NCI-H1436 treated with DMSO at 0.1 percent for 48 hours (cell line): Measurements from ENCODE around the gene WNT7A.

Experiments used
- DNase-seq: peaks from one replicate; lab custom pipeline; 2025; lab: John Stamatoyannopoulos, UW

The WNT7A gene

GRCh38 chr3:13770170-13771169, 109.4 kb downstream of the WNT7A start:
- DNase-seq = no peak

- no peak for DNase-seq
These were observed 110.4 kb downstream of the WNT7A start for GRCh38 chr3:13769422-13769821.

- no peak for DNase-seq
These were observed 111.4 kb downstream of the WNT7A start for GRCh38 chr3:13768453-13768852.

DNA sequence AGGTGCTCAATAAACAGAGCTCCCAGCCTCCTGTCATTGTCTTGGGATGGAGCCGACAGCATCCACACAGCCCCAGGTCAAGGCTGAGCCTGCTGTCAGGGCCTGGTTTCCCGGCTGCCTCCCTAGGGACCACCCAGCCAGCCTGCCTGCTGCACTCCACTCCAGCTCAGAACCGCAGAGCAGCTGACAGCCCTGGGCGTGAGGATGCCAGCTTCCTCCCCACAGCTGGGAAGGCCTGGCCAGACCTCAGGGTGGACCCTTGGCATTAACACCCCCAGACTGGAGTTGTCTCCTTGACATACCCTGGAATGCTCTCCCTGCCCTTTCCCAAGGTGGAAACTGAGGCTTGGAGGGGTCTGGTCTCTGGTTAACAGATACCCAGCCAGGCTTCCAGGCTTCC, 112.0 kb downstream of the WNT7A start:
- no peak for DNase-seq

DNA sequence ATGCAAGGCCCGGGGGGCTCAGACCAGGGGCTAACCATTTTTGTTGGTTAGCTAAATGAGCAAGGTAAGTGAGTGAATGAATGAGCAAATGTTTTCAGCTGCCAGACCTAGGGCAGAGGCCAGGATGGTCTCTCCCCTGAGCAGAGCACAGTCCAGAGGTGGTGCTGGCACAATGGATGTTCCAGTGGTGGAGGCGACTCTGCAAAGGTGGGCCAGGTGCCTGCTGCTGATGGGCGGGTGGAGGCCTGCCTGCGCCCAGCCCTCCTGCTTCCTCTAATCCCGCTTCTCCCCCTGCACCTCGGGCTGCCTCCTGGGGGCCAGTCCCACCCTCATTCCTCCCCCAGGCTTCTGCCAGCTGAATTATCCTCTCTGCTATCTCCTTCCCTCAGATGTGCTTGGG, 112.8 kb downstream of the WNT7A start:
- no peak for DNase-seq
